Daoy (cell line): Measurements from ENCODE around the gene BOD1. TPM values are rescaled to one million over a fixed set of nuclear protein-coding genes. Genes with fewer than 3 reads are reported as not detected.
A peak's percentile ranks its signal among the peaks of the same experiment; 100 is the strongest.

Experiments
- DNase-seq: peaks from one replicate; pipeline ENCODE4 v3.0.0-alpha.2; 2015; ENCODE audit warnings: low read depth
- total RNA-seq: library from RNA; depleted of rRNA; stranded (reverse); fragments of >200 nt; shearing (Covaris generic); gene quantifications from 2 replicates; pipeline ENCODE4 v1.2.3, GENCODE V29; 2014

The BOD1 gene
- total RNA-seq, 1 experiment from 2014 or later = 93.3 TPM

DNA sequence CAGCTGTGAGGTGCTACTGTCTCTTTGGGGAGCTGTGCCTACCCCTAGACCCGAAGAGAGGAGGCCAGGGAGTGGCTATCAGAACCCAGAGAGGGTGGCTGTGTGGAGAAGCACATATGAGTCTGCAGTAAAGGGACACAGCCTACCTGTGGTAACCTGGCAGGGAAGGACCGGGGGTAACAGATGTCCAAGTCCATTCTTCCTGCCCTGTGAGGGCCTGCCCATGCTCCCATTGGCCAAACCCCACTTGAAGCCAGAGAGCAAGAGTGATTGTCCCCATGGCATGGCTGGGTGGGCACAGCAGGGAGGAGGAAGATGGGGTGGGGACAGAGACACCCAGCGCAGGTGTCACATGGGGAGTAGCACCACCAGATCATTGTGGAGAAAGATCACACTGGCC lies 39.3 kb downstream of the BOD1 start:
- no peak for DNase-seq

DNA sequence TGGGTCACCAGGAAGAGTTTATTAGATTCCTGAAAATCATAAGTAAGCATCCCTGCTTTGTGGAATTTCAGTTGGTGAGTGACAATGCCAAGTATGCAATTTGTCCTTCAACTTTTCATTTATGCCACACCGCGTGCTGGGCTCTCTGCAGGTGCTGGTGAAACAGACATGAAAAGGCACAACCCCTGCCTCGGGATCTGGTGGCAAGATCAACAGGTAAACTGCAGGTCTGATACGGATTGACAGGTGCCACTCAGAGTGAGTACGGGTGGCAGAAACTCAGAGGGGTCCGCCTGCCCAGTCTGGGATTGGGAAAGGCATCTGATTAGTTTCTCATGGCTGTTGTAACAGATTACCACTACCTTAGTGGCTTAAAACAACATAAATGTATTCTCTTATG lies 40.5 kb downstream of the BOD1 start:
- DNase-seq = no peak

DNA sequence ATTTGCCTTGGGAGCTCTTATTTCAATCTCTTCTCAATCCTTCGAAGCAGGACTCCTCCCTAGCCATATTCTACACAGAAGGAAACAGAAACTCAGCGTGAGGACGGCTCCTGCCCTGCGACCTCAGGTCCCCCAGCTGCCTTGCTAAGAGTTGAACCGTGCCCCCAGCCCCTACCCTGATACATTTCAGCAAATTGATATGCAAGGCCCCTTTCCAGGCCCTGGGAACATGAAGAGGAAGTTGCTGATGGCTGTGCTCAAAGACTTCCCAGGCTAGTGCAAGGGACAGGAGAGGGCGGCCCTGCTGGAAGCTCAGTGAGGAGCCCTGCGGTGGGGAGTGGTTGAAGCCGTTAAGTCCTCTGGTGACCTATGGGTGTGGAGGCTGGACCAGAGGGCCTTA lies 41.5 kb downstream of the BOD1 start:
- DNase-seq = no peak

DNA sequence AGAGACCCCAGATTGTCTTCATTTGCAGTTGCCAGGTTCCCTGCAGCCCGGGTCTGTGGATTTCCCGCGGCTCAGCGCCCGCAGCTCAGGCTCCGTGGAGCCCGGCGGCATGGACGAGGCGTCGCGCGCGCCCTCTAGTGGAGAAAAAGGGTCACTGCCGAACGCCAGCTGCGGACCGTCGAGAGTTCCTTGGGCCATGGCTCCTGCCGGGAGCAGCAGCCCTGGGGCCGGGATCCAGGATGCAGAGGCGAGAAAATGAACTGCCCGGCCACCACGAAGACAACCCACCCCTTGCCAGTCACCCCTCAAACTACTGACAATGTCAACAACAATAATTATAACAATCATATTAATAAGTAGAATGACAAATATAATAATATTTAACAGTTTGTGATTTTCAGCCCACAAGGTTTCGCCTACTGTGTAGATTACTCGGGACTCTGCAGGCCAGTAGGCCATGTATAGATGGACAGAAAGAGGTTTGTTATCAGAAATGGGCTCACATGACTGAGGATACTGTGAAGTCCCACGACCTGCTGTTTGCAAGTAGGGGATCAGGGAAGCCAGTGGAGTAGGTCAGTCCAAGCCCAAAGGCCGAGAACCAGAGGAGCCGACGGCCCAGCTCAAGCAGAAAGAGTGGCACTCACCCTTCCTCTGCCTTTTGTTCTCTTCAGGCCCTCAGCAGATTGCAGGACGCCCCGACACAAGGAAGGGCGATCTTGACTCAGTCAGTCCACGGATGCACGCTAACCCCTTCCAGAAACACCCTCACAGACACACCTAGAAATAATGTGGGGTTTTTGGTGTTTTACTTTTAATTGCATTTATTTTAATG lies 43.1 kb downstream of the BOD1 start:
- DNase-seq = peak; percentile 85

DNA sequence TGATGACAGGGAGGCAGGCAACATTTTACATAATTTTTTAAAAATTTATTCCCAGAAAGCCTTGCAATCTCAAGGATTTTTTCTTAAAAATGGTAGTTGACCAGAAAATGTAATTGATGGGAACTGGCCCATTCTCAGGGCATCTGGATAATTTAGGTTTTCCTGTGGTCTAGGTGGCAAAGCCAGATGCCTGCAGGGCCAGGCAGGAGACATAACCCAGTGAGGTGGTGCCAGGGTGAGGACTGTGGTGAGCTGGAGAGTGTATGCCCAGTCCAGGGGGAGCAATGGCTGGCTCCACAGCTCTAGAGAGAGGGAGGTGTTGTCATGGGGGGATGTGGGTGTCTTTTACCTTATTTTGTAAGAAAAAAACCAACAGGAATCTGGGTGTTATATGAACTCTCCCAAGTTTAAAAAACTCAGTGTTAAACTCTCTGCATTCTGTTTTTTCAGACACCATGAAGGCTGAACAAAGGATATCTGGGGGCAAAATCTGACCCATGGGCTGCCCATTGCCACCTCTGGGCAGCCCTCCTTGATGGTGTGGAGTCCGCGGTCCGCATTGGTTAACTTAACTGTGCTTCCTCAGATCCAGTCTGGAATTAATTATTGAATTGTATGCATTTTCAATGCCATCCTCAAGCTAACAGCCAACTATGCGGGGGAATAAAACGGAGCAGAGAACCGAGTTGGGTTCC lies 43.9 kb downstream of the BOD1 start:
- DNase-seq = peak; percentile 52

DNA sequence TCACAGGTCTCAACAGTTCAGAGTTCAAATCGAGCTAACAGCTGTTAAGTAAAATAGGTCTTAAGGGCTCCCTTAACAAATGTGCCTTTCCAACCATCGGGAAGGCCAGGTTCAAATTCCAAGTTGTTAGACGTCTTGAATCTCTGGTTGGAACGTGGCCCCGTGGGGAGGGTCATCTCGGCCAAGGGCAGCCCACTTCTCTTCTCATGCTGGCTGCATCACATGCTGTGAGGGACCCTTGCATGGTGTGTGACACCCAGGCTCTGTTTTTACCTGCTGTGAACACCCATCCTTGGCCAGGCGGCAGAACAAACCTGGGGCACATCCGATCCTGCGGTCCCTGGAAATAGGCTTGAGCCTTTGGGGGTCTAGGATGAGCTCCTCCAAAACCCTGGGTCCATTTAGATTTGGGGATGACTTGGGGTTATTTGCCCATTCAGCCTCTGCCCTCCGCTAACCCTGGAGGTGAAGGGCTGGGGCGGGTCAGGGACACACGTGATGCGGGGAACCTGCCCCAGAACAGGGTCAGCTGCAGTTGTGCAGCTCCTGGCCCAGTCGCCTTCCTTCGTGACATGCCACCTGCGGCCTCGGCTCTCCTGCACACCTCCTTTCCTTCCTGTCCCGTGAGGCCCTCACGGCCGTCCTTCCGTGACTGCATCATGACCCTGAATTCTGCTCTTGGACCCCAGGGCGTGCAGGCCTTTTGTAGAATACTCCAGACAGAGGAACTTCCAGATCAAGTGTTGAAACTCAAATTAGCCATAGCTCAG lies 45.9 kb downstream of the BOD1 start:
- no peak for DNase-seq

DNA sequence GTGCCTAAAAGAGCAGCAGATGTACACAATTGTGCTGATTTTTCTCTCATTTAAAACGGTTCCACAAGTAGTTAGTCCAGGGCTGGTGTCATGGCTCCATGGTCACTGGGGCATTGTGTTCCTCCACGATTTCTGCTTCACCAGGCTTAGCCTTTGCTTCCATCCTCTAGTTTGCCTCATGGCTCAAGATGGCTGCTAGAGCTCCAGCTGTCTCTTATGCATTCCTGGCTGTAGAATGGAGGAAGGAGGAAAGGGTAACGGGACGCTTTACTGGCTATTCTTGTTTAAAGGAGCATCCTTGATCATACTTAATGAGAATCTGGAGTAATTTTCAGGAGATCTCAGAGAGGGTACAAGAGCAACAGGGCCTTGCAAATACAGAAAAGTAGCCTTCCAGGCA lies 47.7 kb downstream of the BOD1 start:
- DNase-seq = no peak

DNA sequence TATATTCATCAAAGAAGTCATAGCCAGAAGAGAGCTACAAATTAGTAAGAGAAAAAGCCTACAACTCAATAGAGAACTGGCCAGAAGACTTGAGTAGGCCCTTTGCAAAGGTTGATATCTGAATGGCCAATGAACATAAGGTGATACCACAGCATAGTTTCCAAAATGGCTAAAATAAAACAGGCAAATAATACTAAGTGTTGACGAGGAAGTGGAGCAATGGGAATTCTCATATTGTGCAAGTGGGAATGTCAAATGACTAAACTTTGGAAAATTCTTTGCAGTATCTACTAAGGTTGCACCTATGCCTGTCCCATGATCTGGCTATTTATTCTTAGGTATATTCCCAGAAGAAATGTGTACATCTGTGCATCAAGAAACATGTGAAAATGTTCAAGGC lies 48.3 kb downstream of the BOD1 start:
- DNase-seq = no peak

DNA sequence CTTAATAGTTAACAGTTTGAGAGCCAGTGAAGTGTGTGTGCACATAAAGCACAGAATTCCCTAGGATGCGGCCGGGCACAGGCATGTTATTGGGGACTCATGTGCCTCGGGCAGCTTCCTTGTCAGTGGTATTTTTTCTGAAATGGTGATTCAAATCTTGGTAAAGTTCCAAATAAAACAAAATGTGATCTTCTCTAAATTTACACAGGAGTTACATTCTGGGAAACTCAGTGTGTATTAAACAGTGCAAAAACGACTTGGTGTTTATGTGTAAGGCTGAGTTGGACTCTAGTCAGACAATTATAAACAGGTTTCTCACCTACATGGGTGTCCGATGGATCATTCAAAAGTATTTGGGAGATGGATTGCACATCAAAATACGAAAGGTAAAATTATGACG lies 48.9 kb downstream of the BOD1 start:
- peak; percentile 74 for DNase-seq

DNA sequence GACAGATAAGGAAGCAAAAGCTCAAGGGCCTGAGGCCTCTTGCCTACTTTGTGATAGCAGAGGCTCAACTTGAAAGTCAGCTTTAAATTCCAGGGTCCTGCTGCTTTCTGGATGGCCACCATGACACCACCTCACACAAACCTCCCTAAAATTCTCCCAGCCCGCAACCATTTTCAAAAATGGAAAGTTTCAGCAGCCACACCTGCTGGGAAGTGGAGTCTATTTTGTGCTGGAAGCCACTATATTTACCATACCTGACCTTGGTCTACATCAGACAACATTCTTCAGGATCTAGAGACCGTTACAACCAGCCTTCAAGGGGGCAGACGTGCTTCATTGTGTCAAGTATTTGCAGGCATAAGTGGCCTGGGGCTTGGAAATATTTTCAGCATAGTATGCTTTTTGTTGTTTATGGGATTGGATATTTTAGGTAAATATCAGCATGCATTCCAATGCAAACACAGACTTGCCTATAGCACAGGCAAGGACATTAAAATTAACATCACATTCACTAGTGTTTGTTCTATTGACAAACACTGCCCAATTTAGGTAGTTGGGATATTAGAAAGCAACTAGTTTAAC lies 50.9 kb downstream of the BOD1 start:
- no peak for DNase-seq

DNA sequence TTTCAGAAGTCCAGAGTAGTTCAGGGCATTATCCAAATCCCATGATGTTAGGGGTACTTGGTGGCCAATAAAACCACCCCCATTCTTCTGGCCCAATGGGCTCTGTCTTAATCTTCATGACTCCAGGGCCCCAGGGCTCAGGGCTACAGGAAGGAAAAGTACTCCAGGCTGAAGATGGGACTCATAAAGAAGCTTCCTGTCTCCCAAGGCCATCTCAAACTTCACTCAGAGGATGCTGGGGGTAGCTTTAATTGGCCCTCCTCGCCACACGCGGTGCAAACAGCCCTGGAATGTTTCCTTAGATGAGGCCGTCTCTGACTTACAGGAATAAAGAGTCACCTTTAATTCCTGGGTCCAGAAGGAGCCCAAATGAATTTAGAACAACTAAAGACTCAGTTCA lies 52.3 kb downstream of the BOD1 start:
- DNase-seq = no peak

DNA sequence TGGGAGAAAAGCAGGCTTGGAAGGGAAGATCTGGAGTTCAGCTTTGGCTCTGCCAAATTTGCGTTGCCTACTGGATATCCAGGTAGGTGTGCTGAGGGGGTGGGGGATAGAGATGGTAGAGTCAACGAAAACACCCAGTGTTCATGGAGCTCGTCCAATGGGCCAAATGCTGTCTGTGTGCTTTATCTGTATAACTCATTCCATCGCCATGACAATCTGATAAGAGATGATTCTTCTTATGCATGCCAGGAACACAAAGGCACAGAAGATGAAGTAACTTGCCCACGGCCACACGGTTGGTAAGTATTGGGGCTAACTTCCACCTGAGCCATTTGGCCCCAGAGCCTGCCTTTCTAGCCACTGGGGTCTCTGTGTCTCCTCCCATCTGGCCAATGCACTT lies 53.2 kb downstream of the BOD1 start:
- DNase-seq = peak; percentile 13

DNA sequence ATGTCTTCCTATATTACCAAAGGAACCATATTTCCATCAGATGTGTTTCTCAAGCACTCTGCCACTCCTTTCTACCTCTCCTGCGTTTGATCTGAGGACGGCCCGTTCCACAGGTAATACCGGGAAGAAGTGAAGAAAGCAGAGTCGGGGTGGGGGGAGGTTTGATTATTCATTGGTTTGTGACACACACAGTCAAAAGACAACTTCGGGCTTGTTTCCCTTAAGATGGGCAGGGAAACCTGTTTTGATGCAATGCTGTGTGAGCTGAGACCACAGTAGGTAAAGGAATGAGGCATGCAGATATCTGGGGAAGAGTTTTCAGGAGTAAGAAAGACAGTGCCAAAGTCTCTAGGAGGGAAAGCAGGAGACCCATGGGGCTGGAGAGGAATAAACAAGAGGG lies 54.0 kb downstream of the BOD1 start:
- DNase-seq = no peak
